Stimulated activated CD4-positive, alpha-beta T cell treated with anti-CD3 and anti-CD28 coated beads, TNF-alpha, amount 100 ng/mL, for 1 hour (primary cell): Measurements from ENCODE around the gene DNASE1L3.
"Not testable (repeated sequence)": the region's sequence is repeated elsewhere in the genome, so short reads cannot be mapped to it uniquely, and the experiment has no call there.

Experiments used
- DNase-seq, 3 donors: peaks; one replicate each; pipeline ENCODE4 v3.0.0-alpha.2; 2020; ENCODE audit warnings: low read depth in 3 of 3, low spot score in 1 of 3

DNASE1L3 gene, protein sequence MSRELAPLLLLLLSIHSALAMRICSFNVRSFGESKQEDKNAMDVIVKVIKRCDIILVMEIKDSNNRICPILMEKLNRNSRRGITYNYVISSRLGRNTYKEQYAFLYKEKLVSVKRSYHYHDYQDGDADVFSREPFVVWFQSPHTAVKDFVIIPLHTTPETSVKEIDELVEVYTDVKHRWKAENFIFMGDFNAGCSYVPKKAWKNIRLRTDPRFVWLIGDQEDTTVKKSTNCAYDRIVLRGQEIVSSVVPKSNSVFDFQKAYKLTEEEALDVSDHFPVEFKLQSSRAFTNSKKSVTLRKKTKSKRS

DNA sequence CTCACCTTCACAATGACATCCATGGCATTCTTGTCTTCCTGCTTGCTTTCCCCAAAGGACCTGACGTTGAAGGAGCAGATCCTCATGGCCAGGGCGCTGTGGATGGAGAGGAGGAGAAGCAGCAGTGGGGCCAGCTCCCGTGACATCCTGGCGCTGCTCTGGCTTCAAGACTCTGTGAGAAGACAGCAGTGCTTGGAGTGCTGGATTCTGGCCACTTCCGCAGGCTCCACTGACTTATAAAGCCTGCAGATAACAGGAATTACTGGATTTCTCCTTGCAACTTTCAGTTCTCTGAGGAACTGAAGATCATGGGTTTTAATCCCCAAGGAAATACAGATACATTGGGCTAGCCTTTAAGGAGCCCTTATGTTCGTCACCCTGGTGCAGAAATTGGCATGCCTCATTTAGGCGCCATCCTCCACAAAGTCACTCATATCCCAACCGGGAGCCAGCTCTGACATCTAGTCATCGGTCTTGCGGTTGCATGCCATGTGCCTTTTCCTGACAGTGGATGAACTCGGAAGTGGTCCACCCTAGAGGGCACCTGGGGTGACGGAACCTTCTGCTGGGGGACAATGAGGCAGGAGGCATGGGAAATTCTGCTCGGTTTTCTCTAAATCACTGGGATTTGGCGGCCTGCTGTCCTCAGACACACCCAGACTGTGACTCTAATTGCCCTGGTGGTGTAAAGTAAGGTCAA, at the start of gene DNASE1L3:
Gene DNASE1L3, minus strand, starts transcription at position 212 of the 700 bp plus-strand sequence. Its CDS starts 66 bp downstream, at position 146.
- DNase-seq: no peak

DNA sequence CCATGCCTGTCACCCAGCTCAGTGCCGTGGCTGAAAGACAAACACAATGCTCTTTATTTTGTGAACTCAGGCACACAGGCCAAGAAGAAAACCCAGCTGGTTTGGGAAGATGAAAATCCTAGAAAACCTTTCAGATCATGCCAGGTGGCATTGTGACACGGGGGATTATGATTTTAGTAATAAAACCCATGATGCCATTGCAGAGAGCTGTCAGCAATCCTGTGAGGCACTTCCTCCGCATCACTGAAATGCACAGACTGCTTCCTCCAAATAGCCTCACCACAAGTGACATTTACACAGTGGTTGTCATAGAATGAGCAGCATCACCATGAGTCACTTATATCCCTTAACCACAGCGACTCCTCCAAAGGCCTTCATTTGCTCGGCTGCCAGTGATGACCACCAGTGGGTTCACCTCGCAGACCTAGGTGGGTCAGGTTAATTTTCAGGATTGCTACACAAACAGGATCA, 49.5 kb upstream of the DNASE1L3 start:
- DNase-seq: no peak

DNA sequence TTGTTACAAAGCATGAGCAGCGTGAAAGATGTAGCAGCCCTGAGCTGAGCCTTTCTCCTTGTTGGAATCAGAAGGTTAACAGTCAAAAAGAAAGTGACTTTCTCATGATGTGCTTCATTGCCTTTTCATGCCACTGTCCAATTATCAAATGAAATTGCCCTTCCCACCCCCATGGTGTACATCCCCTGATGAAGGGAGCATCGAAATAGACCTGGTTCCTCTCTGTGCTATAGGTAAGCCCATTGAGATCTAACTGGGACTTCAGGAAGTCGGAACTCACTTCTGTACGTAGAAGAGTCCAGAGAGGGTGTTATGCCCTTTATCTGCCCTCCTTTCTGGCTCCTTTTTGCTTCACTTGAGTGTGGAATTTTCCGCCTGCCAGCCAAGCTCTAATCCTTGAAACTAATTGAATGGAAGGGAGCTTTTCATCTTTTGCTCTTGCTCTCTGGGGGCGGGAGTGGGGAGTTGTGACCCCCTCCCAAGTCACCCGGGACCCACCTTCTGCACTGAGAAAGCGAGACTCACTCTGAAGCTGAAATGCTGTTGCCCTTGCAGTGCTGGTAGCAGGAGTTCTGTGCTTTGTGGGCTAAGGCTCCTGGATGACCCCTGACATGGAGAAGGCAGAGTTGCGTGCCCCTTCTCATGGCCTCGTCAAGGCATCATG, 47.8 kb upstream of the DNASE1L3 start:
- no peak for DNase-seq

DNA sequence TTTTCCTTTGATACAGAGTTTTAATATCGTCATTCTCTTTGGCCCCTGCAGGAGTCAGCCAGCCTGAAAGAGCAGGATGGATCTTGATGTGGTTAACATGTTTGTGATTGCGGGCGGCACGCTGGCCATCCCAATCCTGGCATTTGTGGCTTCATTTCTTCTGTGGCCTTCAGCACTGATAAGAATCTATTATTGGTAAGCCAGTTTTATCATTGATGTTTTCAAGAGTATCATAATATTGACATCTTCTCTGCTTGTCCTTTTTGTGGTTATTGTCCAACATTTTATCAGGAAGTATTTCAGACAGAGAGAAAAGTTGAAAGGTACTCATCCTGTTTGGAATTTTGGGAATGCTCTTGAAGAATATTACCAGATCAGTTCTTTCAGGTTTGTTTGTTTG, 45.7 kb upstream of the DNASE1L3 start:
- no peak for DNase-seq

DNA sequence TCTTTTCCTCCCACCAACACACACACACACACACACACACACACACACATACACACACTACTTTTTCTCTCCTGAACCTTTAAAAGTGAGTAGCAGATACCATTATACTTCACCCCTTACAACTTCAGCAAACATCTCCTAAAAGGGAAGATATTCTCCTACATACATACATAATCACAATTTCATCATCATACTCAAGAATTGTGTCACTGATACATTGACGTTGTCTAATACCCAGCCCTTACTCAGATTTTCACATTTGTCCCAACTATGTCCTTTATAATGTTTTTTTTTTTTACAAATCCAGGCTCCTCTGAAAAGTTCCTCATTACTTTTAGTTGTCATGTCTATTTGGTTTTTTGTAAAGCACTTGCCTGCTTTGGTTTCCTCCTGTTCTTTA, 45.3 kb upstream of the DNASE1L3 start:
- no peak for DNase-seq

DNA sequence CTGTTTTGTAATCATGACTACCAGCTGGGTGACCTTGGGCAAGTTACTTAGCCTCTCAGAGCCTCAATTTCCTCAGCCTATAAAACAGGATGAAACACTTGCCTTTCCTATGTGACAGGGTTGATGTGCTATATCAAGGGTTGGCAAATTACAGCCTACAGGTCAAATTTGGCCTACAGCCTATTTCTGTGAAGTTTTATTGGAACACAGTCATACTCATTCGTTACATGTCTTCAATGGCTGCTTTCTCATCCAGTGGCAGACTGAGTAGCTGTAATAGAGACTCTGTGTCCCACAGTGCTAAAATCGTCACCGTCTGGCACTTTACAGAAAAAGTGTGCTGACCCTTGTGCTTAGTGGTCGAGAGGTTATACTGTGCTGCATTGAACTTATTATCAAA, 43.4 kb upstream of the DNASE1L3 start:
- DNase-seq: no peak

DNA sequence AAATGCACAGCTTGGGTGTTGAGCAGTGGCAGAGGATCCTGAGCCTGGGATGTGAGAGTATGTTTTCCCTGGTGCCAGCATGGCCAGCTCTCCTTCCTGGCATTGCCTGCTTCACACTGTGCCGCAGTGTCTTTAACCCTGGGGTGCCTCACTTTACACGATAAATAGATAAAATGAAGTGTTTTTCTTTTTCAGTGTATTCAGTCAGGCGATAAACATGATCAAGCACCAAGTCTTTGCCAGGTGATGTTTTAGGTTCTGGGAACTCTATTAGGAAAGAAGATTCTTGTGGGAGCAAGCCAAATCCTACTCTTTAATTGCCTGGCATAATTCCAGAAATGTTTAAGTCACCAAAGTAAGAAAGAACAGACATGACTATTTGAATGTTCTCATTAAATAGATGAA, 40.9 kb upstream of the DNASE1L3 start:
- no peak for DNase-seq

DNA sequence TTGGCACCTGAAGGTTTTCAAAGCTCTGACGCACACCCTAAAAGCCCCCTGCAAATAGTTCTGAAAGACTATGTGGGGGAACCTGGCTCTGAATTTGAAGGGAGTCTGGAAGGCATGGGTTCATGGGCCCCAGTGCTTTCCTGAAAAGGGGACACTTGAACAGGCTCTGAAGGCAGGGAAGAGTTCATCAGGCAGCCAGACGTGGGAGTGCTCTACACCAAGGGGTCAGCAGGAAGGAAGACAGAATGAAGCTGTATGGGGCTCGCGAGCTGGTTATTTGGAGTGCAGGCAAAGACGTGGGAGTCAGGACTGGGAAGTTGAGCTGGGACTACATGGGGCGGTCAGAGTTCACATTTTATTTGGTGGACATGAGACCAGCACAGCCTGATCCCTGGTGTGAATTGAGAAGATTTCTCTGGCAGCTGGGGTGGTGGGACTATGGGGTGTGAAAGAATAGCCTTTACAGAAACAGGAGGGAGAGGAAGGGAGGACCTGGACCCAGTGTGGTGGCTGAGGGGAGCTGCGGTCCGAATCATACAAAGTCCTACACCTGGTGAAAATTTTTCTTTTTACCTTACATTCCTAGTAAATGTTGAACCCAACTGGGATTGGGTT, 39.4 kb upstream of the DNASE1L3 start:
- no peak for DNase-seq

DNA sequence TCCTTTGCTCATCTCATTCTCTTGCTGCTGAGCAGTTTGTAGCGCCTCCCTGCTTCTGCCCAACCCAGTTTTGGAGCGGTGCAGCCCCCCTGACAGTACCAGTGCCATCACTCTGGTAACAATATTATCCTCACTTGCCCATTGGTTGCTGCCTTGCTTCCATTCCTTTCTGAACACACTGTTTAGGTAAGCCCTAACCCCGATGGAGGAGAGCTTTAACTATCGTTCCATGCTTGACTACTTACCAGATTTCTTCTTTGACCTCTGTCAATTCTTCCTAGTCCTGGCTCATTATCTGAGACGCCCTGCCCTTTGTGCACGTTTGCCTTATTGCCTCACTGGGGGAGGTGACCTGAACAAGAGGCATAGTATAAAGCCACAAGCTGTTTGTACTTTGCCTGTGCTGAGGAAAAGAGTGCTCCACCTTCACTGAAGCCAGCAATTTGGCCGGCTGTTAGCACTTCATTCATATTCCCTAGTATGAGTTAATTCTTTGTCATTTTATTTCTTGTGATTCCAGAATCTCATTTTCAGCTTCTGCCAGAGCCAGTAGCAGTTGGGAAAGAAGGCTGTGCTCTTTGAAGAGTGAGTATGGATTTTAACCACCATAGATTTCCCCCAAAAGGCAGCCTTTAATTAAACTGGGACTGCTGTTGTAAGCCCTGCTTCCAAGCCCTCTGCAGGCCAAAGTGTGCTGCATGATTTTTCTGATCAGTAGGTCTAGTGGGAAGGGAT, 38.8 kb upstream of the DNASE1L3 start:
- no peak for DNase-seq

DNA sequence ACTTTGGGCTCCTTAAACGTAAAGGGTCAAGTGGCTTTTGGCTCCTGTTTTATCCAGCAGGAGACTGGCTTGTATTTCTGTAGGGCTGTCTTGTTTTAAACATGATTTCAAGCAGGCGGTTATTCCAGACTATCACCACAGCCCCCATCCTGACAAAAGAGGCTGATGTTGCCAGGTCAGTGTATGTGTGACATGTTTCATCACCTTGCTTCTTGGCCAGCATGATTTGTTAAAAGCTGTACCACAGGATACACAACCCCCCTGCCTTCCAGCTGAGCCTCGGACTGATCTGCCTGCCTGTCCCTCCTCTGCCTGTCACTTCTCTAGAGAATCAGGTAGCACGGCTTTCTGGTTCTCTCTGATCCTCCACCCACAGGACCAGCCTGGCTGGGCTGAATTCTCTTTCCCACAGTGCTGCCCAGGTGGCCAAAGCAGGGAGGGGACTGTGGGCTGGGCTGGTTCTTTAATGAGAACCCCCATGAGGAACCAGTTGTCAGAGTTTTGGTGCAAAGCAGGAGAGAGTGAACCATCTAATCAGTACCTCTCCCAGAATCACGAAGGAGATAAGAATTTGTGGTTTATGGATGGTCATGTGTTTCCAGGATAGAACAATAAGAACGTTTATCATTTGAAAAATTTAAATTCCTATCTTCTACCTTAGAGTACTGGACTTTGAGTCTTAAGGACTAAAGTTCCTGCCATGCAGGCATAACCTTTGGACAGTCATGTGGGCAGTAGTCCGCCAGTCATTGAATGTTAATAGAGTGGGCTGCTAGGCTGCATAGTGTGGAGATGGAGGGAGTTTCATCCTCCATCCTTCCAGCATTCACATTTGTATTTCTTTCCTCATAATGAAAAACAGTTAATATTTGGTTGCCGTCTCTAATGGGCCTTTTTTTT, 35.6 kb upstream of the DNASE1L3 start:
- no peak for DNase-seq

DNA sequence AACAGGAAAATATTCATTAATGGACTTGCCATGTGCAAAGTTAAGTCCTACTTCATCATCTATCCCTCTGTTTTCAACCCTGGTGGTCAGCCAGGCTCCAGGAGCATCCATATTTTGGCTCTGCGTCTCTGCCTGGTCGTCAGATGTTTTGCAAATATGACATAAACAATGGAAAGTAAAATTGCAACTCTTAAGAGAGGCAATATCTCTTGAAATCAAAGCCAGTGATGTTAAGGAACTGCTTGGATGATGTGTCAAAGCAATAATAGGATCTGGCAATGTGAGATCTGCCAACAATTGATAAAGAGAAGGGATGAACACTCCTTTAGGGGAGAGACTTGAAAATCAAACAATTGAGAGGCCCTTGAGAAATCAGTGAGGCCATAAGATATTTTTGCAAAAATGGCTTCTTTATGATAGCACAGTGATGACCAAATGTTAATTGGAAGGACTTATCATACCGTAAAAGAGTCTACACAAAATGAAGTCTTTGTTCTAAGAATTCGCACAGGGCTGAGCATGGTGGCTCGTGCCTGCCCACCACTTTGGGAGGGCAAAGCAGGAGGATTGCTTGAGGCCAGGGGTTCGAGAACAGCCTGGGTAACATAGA, 33.3 kb upstream of the DNASE1L3 start:
- DNase-seq: no peak

DNA sequence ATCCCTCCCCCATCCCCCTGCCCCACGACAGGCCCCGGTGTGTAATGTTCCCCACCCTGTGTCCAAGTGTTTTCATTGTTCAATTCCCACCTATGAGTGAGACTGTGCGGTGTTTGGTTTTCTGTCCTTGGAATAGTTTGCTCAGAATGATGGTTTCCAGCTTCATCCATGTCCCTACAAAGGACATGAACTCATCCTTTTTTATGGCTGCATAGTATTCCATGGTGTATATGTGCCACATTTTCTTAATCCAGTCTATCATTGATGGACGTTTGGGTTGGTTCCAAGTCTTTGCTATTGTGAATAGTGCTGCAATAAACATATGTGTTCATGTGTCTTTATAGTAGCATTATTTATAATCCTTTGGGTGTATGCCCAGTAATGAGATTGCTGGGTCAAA, 32.1 kb upstream of the DNASE1L3 start:
- not testable (repeated sequence) for DNase-seq

DNA sequence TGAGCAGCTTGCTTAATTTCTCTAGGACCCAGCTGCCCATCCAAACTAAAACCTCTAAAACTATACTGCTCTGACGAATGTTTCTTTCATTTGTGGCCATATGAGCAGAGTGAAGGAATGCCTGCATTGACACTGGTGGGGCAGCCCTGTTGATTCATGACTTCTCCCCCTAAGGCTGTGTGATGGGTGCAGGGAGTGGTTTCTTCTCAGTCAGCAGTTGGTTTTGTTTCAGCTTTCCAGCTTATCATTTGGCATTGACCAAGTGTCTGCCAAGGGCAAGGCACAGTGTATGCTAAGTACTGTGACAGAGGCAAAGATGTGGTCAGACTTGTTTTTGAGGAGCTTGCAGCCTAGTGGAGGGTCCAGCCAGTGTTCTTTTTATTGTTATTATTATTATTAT, 31.6 kb upstream of the DNASE1L3 start:
- no peak for DNase-seq

DNA sequence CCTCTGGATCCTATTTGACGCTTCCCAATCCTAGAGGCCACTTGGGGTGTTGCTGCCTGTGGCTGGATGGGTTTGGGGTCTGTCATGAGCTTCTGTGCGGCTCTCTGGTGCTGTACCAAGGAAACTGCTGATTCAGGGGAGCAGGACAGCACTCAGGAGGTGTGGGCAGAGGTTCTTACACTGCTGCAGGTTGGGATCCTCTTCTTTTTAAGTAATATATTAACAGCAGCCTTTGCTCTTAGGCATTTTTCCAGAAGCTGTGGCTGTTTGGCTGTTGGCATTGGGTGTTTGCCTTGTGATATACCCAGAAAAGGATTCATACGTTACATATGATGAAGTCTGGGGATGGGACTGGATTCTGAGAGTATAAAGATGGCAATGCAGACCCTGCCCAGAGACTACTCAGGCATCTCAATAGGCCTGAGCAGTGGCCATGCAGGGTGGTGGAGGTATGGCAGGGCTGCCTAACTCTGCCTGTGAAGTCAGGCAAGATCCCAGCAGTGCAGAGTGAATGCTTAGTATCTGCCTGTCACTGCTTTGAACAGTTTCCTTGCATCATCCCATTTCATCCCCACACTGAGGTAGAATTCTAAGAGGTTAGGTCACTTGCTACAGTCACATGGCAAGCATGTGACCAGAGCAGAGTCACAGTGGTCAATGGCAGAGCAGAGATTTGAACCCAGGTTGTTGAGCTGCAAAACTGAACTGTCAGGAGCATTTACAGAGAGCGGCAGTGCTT, 30.7 kb upstream of the DNASE1L3 start:
- no peak for DNase-seq

DNA sequence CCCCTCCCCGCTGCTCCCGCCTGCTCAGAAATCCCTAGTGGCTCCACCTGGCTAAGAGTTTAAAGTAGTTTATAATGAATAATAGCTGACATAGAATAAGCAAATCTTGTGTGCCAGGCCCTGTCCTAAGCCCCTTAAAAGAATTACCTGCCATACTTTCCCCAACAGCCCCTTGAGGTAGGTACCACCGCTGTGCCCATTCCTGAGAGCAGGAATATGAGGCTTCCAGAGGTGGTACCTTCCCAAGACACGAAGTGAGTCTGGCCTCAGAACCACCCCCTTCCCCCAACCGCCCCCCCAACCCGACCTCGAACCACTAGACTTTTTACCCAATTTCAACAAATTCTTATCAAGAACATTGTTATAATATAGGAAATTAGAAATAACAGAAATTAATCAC, 28.1 kb upstream of the DNASE1L3 start:
- no peak for DNase-seq

DNA sequence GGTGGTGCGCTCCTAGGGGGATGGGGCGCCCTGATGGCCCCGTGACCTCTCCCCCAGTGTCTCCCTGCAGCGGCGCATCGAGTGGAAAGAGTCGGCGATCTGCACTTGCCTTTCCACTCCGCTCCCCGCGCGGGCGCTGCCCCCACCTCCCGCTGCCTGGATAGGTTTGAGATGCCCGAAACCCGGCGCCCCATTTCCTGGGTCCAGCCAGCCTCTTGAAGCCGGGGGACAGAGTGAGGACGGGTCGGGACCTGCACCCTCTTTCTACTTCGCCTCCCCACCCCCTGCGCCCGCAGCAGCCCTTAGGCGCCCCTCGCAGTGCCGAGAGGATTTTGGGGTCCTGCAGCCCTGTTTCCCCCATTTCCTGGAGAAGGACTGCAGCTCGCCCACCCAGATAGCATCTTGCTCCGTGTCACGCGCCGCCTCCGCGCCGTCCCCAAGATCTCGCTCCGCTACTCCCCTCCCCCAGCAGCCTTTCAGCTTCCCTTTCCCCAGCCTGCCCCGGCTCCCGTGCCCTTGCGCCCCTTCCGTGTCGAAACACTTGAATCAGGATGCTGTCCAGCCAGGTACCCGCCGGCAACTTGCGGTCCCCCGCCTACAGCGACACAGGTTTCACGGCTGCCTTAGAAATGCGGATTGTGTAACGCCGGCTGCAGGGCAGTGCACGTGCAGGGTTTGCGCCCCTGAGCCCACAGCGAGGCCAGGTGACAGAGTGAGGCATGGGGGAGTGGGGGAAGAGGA, 27.3 kb upstream of the DNASE1L3 start:
- DNase-seq: peak; percentile 24 to 30 (median 28)

DNA sequence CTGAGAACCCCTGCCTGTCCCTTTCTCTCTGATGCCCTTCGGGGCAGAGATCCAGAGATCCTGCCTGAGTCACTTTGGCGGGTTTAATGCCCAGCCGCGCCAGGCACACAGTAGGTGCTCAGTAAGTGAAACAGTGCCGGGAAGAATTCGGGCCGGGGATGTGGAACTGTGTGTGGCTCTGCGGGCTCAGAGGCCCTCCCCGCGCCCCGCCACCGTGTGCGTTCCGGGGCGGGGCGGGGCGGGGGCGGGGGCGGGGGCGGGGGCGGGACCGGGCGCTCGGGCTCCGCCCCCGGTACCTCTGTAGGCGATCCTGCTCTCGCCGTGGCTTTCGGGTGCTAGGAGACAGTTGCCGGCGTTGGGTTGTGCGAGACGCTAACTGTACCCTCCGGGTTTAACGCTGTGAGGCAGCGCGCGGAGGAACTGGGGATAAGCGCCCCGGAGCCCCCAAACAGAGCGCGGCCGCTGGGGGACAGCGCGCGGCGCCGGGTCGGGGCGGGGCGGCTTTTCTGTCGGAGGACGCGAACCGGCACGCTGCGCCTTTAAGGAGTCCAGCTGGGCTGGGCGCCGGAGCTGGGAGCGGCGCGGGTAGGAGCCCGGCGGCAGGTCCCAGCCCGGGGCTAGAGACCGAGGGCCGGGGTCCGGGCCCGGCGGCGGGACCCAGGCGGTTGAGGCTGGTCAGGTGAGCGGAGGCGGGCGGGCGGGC, 26.6 kb upstream of the DNASE1L3 start, which contains the start of gene ABHD6:
Gene ABHD6, plus strand, starts transcription at position 555 of the 703 bp plus-strand sequence. CDS start 18,795 bp downstream, outside the sequence.
- peak; percentile 40 to 72 (median 64) for DNase-seq
